ENCODE results near the gene PLEKHH1.

DNA sequence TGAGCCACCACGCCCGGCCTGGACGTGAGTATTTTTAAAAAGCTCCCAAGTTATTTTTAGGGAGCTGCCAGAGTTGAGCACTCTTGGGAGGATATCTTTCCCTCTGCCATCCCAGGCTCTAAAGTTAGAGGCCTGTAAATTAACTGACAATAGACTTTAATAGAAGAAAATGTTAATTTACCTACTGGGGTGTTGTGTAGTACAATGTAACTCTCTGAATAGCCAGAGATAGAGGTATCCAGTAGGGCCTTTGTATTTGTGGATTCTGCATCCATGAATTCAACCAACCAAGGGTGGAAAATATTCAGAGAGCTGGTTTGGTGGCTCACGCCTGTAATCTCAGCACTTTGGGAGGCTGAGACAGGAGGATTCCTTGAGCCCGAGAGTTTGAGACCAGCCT lies 74.6 kb downstream of the PLEKHH1 start:
- peak; percentile 53; the same call in 1 of the 2 replicates for TF ChIP-seq POLR2AphosphoS5 (IDR thresholded peaks at IDR 0.05; ENCODE audit: low read depth, low read length)
- TF ChIP-seq CBX5 (IDR thresholded peaks at IDR 0.05; ENCODE audit: low read depth, low read length) = no peak
- no peak for TF ChIP-seq NRF1 (IDR thresholded peaks at IDR 0.05; ENCODE audit: low read depth, low read length)
- no peak for TF ChIP-seq RAD21 (IDR thresholded peaks at IDR 0.05 in 1 of 2, conservative IDR thresholded peaks at IDR 0.05 in 1 of 2; ENCODE audit: low read depth in 2 of 2, low read length in 2 of 2)
- TF ChIP-seq GTF2F1 (IDR thresholded peaks at IDR 0.05; ENCODE audit: borderline replicate concordance, low read depth, low read length) = no peak
- TF ChIP-seq POLR2A (IDR thresholded peaks at IDR 0.05; ENCODE audit: control extremely low read depth in 1 of 2, low read depth in 2 of 2, low read length in 2 of 2) = no peak
- TF ChIP-seq, protein P1, sequence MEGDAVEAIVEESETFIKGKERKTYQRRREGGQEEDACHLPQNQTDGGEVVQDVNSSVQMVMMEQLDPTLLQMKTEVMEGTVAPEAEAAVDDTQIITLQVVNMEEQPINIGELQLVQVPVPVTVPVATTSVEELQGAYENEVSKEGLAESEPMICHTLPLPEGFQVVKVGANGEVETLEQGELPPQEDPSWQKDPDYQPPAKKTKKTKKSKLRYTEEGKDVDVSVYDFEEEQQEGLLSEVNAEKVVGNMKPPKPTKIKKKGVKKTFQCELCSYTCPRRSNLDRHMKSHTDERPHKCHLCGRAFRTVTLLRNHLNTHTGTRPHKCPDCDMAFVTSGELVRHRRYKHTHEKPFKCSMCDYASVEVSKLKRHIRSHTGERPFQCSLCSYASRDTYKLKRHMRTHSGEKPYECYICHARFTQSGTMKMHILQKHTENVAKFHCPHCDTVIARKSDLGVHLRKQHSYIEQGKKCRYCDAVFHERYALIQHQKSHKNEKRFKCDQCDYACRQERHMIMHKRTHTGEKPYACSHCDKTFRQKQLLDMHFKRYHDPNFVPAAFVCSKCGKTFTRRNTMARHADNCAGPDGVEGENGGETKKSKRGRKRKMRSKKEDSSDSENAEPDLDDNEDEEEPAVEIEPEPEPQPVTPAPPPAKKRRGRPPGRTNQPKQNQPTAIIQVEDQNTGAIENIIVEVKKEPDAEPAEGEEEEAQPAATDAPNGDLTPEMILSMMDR (IDR thresholded peaks at IDR 0.05; ENCODE audit: control extremely low read depth in 1 of 3, insufficient read depth in 1 of 3, low read depth in 1 of 3, low read length in 3 of 3) = no peak
- TF ChIP-seq JUND (IDR thresholded peaks at IDR 0.05; ENCODE audit: low read length) = no peak
- TF ChIP-seq, protein P2, sequence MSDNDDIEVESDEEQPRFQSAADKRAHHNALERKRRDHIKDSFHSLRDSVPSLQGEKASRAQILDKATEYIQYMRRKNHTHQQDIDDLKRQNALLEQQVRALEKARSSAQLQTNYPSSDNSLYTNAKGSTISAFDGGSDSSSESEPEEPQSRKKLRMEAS (IDR thresholded peaks at IDR 0.05) = no peak
- peak in 1 of 2 experiments; percentile 18; a peak in 1 of 3 replicates for TF ChIP-seq EP300 (IDR thresholded peaks at IDR 0.05; ENCODE audit: borderline replicate concordance in 1 of 2, low read depth in 2 of 2, low read length in 2 of 2)
- TF ChIP-seq, protein P3, sequence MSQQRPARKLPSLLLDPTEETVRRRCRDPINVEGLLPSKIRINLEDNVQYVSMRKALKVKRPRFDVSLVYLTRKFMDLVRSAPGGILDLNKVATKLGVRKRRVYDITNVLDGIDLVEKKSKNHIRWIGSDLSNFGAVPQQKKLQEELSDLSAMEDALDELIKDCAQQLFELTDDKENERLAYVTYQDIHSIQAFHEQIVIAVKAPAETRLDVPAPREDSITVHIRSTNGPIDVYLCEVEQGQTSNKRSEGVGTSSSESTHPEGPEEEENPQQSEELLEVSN (IDR thresholded peaks at IDR 0.05) = no peak
- no peak for TF ChIP-seq CBX8 (IDR thresholded peaks at IDR 0.05; ENCODE audit: borderline replicate concordance, low read depth, low read length)
- TF ChIP-seq FOSL1 (IDR thresholded peaks at IDR 0.05; ENCODE audit: insufficient read depth, low read depth, low read length) = no peak
- TF ChIP-seq MAFK (IDR thresholded peaks at IDR 0.05; ENCODE audit: low read depth, low read length) = no peak
